ENCODE results near the gene MYL5.
"Not testable (repeated sequence)": the region's sequence is repeated elsewhere in the genome, so short reads cannot be mapped to it uniquely, and the experiment has no call there.

Gene MYL5

DNA sequence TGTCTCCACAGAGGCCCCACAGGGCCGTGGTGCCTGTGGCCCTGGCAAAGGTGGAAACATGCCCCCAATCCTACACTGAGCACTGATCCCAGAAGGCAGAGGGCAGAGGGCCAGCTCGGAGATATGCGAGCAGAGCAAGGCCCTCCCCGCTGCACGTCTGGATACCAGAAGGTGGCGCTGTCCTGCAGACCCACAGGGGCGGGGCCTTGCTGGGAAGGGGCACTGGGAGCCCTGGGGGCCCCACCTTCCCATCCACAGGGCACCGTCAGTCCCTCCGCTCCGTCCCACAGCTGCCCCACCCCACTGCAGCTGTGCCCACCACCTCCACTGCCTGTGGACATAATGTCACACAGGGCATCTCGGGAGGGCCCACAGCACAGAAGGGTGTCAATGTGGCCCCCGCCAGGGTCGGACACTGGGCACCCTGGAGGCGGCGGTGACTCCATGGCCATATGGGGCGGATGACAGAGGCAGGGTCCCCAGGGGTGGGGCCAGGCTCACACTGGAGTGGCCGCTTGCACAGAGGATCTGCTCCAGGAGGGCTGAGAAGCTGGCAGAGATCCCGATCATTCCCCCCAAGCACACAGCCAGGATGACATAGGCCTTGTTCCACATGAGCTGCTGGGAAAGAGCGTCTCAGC, 9.8 kb downstream of the MYL5 start:
- no peak for DNase-seq (ENCODE audit: low read depth in 2 of 2, low spot score in 1 of 2)

DNA sequence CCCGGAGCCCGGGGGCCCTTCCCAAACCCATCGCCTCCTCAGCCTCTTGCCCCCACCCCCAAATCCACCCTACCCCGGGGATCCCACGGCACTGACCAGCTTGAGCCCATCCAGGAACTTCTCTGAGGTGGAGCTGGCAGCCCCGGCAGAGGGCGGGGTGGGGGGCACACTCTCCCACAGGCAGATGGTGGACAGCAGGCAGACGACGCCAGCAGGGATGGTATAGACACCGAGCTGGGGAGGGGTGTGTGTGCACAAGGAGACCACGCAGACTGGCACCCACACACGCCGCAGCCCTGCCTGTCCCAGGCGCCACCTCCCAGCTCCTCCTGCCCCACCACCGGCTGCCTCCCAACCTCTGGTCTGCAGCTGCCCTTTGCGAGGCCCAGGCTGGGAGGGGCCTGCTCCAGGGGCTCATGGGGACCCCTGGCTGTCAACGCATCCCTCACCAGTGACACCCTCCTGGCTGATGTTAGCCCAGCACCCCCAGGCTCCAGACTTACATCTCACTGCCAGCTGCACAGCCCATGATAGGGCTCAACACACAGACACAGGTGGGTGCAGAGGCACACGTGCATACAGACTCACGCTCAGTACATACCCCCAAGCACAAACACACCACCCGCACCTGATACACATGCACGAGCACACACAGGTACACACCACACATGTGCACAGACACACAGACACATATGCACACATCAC, 10.4 kb downstream of the MYL5 start:
- DNase-seq (ENCODE audit: low read depth in 2 of 2, low spot score in 1 of 2), result no peak

- no peak for DNase-seq (ENCODE audit: low read depth in 2 of 2, low spot score in 1 of 2)
Observed at GRCh38 chr4:685679-686412, 11.5 kb downstream of the MYL5 start.

DNA sequence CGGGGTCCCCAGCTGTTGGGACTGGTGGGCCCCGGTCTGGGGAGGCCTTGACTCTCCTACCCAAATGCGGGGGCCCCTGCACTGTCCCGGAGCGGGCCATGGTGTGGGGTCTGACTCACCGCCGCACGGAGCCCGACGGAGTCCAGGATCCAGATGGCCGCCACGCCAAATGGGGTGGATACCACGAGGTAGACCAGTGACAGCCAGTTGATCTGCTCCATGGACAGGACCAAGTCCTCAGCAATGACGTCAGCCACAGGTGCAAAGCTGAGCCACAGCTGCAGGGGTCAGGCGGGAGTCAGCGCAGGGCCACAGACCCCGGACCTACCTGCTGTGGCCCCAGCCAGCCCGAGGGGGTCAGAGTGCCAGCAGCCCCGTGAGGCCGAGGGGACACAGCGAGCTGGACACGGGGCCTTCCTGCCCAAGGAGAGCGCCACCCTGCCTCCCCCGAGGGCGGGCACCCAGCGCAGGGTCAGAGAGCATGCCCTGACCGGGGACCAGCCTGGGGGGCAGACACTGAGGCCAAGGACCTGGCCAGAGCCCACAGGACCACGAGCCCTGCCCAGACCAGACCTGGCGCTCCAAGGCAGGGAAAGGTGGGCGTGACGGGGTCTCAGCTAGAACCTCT, 12.2 kb downstream of the MYL5 start:
- DNase-seq (ENCODE audit: low read depth in 2 of 2, low spot score in 1 of 2), result no peak

GRCh38 chr4:687048-687970, 13.0 kb downstream of the MYL5 start:
- DNase-seq (ENCODE audit: low read depth in 2 of 2, low spot score in 1 of 2), result no peak

GRCh38 chr4:687971-688853, 13.9 kb downstream of the MYL5 start:
- no peak for DNase-seq (ENCODE audit: low read depth in 2 of 2, low spot score in 1 of 2)

GRCh38 chr4:688854-689681, 14.7 kb downstream of the MYL5 start, which contains the start of gene SLC49A3:
SLC49A3 (minus strand) TSS chr4:689151; CDS start chr4:689127, 24 bp downstream.
- no peak for DNase-seq (ENCODE audit: low read depth in 2 of 2, low spot score in 1 of 2)

- DNase-seq (ENCODE audit: low read depth in 2 of 2, low spot score in 1 of 2), result no peak
Observed at GRCh38 chr4:689723-690122, 15.4 kb downstream of the MYL5 start.

- DNase-seq (ENCODE audit: low read depth in 2 of 2, low spot score in 1 of 2), result no peak
Observed at GRCh38 chr4:692771-693554, 18.6 kb downstream of the MYL5 start.

- DNase-seq (ENCODE audit: low read depth in 2 of 2, low spot score in 1 of 2), result not testable (repeated sequence)
Observed at GRCh38 chr4:694341-694940, 20.1 kb downstream of the MYL5 start.

DNA sequence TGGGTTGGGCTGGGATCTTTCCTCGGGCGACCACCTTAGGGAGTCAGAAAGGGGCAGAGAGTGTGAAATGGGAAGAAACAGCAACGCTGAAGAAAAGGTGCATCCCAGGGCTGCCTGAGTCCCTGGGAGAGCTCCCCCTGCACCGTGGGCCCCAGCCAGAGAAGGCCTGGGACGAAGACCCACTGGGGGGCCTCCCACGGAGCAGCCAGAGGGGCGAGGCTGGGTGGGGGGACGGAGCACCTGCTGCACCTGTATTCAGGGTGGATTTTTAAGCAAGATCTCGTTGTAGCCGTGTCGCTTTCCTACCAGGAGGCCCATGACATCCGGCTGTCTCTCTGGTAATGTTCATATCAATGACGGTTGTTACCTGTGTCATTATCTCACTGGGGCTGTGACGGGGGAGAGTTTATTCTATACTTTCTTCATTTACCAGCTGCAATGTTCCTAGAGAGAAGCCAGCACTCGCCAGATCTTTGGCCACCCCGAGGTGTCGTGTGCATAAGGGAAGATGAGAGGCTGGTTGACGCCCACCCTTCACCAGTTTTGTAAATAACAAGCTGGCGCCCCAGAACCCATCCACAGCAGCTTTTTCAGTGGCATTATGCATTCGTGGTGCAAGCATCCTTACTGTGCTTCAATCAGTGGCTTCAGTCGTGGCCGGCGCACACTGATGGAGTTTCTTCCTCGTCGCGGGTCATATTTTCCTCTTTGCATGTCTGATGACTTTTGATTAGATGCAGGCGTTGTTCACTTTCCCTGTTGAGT, 25.7 kb downstream of the MYL5 start:
- DNase-seq (ENCODE audit: low read depth in 2 of 2, low spot score in 1 of 2), result no peak

DNA sequence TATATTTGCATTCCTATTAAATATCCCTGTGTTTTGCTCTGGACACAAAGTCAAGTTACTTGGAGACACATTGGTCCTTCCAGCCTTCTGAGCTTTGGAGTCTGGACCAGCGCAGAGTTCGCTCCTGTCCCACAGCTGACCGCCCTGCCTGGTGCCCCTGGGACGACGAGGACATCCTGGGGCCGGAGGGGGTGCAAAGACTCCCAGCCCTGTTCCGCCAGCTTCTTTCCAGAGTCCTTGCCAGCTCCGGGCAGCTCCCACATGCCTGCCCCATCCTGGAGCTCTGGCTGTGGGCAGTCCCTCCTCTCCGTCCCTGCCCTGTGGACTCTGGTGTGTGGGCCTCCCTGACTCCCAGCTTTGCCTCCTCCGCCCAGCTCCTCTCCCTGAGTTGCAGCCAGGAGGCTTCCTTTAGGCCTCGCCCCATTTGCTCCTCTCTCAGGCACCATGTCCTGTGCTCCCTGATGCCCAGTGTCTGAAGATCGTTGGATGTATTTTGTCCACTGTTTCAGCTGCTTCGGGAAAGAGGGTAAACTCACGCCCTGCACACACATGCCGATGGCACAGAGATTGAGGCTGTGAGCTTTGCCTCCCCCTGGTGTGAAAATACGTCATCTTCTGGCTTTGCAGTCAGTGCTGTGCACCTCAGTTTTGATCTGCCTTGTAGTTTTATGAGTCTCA, 26.4 kb downstream of the MYL5 start:
- DNase-seq (ENCODE audit: low read depth in 2 of 2, low spot score in 1 of 2), result no peak

- DNase-seq (ENCODE audit: low read depth in 2 of 2, low spot score in 1 of 2), result no peak
Observed at GRCh38 chr4:702618-703048, 28.3 kb downstream of the MYL5 start.

- DNase-seq (ENCODE audit: low read depth in 2 of 2, low spot score in 1 of 2), result no peak
Observed at GRCh38 chr4:703336-704197, 29.2 kb downstream of the MYL5 start.

DNA sequence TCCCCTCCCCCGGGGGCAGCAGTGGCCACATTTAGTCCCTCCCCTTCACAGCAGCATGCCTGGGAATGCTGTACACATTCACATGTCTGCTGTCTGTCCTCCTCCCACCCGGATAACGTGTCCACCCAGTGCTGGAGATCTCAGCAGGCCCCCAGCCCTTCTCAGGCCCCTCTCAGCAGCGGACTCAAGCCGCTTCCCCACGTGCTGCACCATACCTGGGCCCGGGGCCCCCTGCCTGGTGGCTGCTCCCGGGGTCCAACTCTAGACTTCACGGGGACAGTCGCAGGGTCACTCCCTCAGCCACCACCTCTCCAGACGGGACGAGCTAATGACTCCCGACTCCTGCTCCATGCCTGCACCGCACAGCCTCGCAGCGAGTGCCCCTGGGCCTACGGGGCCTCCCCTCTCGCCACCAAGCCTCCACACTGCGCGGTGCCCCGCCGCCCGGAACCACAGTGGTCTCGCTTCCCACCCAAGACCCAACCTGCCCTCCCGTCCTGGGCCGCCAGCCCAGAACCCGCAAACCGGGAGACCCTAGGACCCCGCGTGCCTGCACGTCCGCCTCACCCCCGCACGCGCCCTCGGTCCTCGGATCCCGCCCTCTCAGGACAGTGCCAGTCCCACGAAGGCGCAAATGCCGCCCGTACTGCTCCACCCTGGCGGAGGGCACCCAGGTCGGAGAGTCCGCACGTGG, 30.0 kb downstream of the MYL5 start:
- no peak for DNase-seq (ENCODE audit: low read depth in 2 of 2, low spot score in 1 of 2)

All from stimulated activated CD8-positive, alpha-beta memory T cell treated with anti-CD3 and anti-CD28 coated beads, Interleukin-4, amount 100 ng/mL, for 1 hour (primary cell).